GM15510 (cell line): ENCODE results near the gene TRAF1.
A peak's percentile ranks its signal among the peaks of the same experiment; 100 is the strongest.

Source experiments
- POLR2A ChIP-seq: IDR thresholded peaks from 3 replicates; pipeline ENCODE4 v1.6.1; 2011; ENCODE audit warnings: borderline replicate concordance; ENCODE audit not compliant: insufficient read length; ENCODE audit errors: extremely low read depth

Gene TRAF1

GRCh38 chr9:120919843-120920805 lies 6.5 kb downstream of the TRAF1 start:
- TF ChIP-seq POLR2A: no peak

DNA sequence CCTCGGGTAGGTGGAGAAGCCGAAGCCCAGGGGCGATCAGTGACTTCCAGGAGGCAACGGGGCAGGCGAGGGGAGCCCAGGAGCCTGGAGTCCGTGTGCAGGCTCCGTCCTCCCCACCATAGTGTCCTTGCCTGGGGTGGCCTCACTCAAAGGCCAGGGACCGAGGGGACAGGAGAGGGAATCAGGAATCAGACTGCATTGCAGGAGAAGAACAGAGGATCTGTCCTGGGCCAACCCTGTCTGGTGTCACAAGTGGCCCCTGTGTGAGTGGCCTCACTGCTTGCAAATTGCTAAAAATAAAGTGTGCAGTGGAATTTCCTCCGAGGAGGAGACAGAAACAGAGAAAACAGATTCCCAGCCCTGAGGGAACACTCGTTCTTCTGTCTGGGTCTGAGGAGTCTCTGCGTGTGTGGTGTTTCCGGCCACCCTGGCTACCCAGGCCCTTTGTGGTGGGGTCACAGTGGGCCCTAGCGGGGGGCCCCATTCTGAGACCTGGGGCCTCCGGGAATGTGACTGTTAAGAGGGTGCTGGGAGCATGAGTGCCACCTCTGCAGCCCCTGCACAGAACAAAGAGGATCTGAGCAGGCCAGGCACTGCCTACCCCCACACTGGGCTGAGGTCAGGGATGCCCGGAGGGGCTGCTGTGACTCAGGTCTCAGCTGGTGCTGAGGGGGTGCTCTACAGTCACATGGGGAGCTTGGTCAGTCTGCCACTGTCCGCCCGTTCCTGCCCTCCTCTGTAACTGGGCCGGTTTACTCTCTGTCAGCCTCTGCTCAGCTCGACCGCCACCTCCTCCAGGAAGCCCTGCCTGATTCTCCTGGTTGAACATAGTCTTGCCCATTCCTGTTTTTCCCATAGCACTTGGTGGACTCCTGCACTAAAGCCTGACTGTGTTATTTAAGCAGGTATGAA lies 7.4 kb downstream of the TRAF1 start:
- TF ChIP-seq POLR2A: peak; percentile 24

GRCh38 chr9:120917929-120918762 lies 8.4 kb downstream of the TRAF1 start:
- no peak for TF ChIP-seq POLR2A

GRCh38 chr9:120916991-120917880 lies 9.4 kb downstream of the TRAF1 start:
- TF ChIP-seq POLR2A: no peak

DNA sequence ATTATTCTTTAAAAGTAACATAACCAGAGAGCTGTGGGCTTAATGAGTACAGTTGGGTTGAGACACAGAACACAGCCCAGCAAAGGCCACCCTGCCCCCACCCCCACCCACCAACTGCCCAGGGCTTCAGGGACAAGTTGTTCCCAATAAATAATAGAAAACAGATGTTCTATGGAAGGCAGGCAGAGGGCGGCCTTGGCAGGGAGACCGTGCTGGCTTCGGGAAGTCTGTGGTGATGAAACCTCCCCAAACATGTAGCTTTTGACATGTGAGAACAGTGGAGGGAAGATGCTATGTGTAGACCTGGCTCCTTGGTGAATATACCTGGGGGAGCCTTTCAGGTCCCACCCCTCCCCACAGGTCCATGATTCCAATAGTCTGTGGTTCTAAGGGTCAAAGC lies 10.0 kb downstream of the TRAF1 start:
- TF ChIP-seq POLR2A: no peak

- peak; percentile 25 for TF ChIP-seq POLR2A
These were observed 10.6 kb downstream of the TRAF1 start for GRCh38 chr9:120915854-120916470.

- TF ChIP-seq POLR2A: no peak
These were observed 11.6 kb downstream of the TRAF1 start for GRCh38 chr9:120914953-120915352.

- no peak for TF ChIP-seq POLR2A
These were observed 12.2 kb downstream of the TRAF1 start for GRCh38 chr9:120914396-120914795.

- TF ChIP-seq POLR2A: no peak
These were observed 12.8 kb downstream of the TRAF1 start for GRCh38 chr9:120913647-120914264.

DNA sequence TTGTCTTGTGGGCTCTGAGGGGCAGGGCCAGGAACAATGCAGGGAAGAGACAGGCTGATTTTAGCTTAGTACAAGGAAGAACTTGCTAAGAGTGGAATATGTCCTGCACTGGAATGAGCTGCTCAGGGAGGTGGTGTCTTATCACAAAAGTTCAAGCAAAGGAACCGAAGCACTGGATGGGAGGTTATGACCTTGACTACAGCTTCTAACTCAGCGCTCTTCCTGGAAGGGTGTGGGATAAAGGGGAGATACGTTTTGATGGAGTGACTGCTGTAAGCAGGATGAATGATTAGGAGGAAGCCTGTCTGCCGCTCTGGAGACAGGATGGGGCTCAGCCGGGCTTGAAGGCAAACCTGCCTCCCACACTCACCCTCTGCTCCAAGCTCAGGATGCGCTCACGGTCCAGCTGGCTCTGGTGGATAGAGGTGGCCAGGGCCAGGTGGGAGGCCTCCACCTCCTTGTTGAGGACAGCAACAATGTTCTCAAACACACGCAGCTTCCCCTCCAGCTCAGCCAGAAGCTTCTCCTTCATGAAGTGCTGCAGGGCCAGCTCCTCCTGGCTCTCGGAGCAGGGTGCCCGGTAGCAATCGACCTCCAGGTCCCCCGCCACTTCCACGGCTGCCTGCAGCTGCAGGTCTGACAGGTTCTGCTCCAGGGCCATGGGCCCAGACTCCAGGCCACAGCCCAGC lies 13.5 kb downstream of the TRAF1 start:
- no peak for TF ChIP-seq POLR2A

DNA sequence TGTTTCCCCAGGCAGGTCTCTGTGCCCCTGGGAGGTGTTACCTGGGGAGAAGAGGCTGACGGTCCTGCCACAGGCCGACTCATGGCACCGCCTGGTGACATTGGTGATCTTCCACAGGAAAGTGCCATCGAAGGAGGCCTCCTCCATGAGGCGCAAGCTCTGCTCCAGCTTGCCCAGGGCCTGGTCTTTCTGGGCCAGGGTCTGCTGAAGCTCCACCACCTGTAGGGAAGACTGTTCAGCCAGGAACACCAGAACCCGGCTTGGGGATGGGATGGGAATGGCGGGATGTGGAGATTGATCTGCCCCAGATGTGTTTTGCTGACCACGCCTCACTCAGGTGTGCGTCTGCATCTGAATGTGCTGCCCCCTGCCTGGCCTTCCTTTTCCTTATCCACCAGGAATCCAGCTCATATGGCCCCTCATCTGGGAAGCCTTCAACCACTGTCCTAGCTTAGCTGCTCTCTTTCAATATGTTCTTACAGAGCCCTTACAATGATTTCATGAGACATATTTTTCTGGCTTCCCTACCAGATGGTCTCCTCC lies 15.2 kb downstream of the TRAF1 start:
- no peak for TF ChIP-seq POLR2A

- no peak for TF ChIP-seq POLR2A
These were observed 16.0 kb downstream of the TRAF1 start for GRCh38 chr9:120910643-120911042.
